GM12891 (cell line): ENCODE results near the gene STXBP4.

Source experiments
- DNase-seq: peaks from one replicate; pipeline ENCODE4 v3.0.0; 2011; ENCODE audit warnings: low spot score; ENCODE audit not compliant: insufficient read length
- FAIRE-seq: peaks from 2 replicates; lab custom pipeline; 2011; peaks lifted over from hg19 to GRCh38; lab: Jason Lieb, UNC
- PAX5 ChIP-seq: IDR thresholded peaks from 2 replicates; pipeline ENCODE4 v1.6.1; 2011; ENCODE audit warnings: low read length, moderate library complexity, mild to moderate bottlenecking; ENCODE audit not compliant: insufficient read depth, severe bottlenecking
- POLR2A ChIP-seq: IDR thresholded peaks from 2 replicates; pipeline ENCODE4 v1.6.1; 2011; ENCODE audit warnings: low read depth, low read length, control low read depth
- POLR2AphosphoS5 ChIP-seq: IDR thresholded peaks from 2 replicates; pipeline ENCODE4 v1.6.1; 2011; ENCODE audit warnings: low read depth, low read length, control low read depth
- POU2F2 ChIP-seq: IDR thresholded peaks from 2 replicates; pipeline ENCODE4 v1.6.1; 2011; ENCODE audit warnings: low read depth, mild to moderate bottlenecking, control low read depth, low read length, moderate library complexity
- SPI1 ChIP-seq: IDR thresholded peaks from 2 replicates; pipeline ENCODE4 v1.6.1; 2011; ENCODE audit warnings: low read depth, low read length, control low read depth
- TAF1 ChIP-seq: IDR thresholded peaks from 2 replicates; pipeline ENCODE4 v1.6.1; 2011; ENCODE audit warnings: low read depth, low read length, control low read depth

STXBP4 gene

DNA sequence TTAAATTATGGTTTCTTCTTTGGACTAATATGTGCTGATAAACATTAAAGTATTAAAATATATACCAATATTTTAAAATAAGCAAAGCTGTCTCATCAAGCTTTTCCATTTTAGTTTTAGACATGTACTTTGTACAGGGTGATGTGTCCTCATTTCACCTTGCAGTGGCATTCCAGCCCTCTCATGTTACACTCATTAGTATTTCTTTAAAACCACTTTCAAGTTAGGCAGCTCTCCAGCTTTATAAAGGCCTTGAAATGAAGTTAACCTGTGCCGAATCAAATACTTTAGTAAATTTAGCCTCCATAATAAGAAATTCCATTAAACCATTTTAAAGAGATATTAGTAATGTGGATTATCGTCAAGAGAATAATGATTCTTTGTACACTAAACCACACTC is 188.6 kb downstream of the STXBP4 start:
- no peak for TF ChIP-seq POLR2A
- no peak for TF ChIP-seq TAF1
- TF ChIP-seq POU2F2, result no peak
- TF ChIP-seq POLR2AphosphoS5, result no peak
- FAIRE-seq (no peak), DNase-seq (no peak)

DNA sequence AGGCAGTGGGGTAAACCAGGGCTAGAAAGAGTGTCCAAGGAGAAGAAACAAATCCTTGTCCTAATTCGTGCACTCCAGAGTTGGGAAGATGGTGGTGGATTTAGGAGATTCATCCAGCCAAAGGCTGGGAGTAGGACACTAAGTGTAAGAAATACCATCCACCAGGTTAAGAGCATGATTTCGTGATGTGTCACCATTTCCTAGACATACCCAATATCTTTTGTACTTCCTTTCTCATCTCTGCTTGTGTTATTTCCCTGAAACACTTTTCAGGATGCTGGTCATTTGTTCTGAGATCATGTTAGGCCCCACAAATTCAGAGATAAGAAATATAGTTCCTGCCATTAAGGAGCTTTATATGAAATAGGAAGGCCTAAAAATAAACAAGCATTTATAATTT is 189.9 kb downstream of the STXBP4 start:
- no peak for TF ChIP-seq POU2F2
- no peak for TF ChIP-seq POLR2A
- TF ChIP-seq POLR2AphosphoS5, result no peak
- no peak for TF ChIP-seq TAF1
- no peak for TF ChIP-seq PAX5
- no peak for TF ChIP-seq SPI1
- FAIRE-seq (no peak), DNase-seq (no peak)

DNA sequence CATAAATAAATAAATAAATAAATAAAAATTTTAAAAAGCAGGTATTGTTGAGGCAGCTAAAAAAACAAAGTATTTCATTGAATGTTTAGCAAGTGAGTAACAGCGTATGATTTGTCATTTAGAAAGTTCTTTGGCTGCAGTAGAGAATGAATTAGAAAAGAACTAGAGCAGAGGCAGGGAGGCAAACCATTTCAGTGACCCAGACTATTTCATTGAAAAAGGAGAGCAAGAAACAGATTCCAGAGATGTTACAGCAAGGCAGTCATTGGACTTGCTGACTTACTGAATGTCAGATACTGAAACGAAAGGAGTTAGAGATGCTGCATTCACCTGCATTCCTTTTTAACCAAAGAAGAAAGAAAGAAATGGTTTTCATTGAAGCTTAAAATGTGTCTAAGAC is 190.7 kb downstream of the STXBP4 start:
- TF ChIP-seq TAF1 (no peak), PAX5 (no peak), POLR2AphosphoS5 (no peak)
- FAIRE-seq (no peak), DNase-seq (no peak)

DNA sequence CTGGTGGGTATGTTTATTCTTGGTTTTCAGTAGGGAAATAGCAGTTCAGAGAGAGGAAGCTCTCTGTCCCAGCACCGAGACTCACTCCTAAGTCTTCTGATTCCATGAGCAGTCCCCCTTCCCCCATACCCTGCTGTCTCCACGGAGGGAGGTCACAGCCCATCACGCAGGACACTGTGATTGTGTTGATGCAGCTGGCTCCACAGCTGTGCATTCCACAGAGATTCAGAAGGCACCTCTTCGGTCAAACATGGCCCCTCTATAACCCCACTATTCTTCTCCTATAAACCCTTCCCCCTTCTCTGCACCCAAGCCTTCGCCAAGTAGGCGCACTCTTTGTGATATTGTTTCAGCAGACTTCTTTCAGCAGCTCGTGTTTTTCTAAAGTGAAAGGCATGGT is 191.9 kb downstream of the STXBP4 start:
- DNase-seq (no peak), FAIRE-seq (no peak)
- TF ChIP-seq TAF1 (no peak), SPI1 (no peak), POLR2AphosphoS5 (no peak), POLR2A (no peak), PAX5 (no peak), POU2F2 (no peak)

DNA sequence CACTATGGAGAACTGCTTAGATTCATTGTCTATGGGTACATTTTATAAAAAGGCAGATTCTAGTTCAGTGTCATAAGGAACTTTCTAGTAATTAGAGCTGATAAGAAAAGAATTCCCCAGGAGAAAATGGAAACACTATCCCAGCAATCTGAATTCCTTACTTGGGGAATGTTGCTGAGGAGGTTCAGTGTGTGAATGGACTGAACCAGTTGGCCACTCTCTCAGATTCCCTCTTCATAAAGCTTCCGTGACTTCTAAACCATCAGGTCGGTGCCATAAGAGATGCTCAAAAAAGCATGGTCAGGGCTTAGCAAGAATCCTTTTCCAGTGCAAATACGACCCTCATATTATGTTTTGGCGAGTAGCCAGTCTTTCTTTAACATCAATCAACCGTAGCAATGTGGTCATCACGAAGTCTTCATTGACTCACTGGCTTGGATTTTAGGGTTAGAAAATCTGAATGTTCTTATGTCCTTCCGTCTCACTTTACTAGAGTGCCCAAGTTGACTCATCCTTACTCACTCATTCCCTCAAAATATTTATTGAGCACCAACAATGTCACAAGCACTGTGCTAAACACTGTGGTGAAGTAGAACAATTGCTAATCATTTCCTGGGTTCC is 193.5 kb downstream of the STXBP4 start:
- no peak for TF ChIP-seq TAF1
- no peak for TF ChIP-seq POLR2A
- no peak for TF ChIP-seq PAX5
- no peak for TF ChIP-seq POU2F2
- no peak for TF ChIP-seq SPI1
- no peak for TF ChIP-seq POLR2AphosphoS5
- FAIRE-seq (no peak), DNase-seq (no peak)

DNA sequence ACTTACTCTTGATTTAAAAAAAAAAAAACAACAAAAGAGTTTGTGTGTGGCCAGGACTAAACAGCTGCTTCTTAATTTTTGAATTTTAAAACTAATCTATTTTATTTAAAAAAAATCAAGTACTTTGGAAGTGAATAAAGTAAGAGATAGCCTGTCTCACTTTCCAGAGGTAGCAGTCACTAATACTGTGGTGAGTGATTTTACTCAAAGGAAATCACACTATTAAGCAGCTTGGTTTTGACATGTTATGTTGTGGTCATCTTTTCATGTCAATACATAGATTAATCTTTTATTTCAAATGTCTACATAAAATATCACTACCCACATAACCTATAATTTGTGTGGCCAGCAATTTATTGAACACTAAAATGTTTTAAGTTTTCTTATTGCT is 194.0 kb downstream of the STXBP4 start:
- TF ChIP-seq SPI1 (no peak), POLR2A (no peak), POU2F2 (no peak), POLR2AphosphoS5 (no peak), TAF1 (no peak), PAX5 (no peak)
- no peak for FAIRE-seq
- DNase-seq, result no peak

DNA sequence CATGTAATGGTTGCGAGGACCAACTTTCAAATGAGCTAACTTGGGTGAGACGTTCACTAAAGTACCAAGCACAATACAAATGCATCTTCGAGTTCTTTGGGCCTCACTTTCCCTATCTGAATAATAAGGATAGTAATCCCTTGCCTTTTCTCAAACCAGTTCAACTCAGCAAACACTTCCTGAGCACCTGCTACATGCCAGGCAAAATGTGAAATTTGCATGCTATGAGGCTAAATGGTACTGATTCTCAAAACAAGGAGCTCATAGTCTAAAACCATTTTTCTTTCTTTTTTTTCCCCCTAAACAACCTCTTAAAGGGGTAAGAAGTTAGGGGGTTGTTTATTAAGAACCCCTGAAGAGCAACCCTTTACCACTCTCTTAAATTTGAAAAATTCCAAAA is 194.8 kb downstream of the STXBP4 start:
- FAIRE-seq (peak; percentile 48), DNase-seq (no peak)
- TF ChIP-seq POLR2A, result no peak
- TF ChIP-seq TAF1, result no peak
- no peak for TF ChIP-seq POU2F2
- TF ChIP-seq PAX5, result no peak
- TF ChIP-seq SPI1, result no peak
- no peak for TF ChIP-seq POLR2AphosphoS5

DNA sequence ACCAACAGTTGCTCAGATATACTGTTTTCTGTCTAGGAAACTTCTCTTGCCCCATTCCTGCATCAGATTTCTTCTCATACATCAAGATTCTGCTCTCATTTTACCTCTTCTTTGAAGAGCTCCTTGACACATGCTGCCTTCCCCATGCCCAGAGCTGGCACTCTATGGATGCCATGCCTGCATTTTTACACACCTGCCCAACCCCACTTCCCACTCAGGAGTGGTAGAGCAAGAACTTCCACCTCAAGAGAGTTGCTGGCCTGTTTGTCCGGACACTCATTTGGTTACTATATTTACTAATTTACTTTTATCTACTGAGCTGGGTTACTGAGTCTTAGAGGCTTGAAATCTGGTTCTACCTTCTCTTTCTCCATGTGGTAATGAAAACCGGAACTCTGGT is 197.9 kb downstream of the STXBP4 start:
- no peak for TF ChIP-seq POLR2A
- TF ChIP-seq POU2F2, result no peak
- TF ChIP-seq POLR2AphosphoS5, result no peak
- no peak for TF ChIP-seq PAX5
- TF ChIP-seq SPI1, result no peak
- no peak for TF ChIP-seq TAF1
- no peak for DNase-seq
- FAIRE-seq, result no peak

DNA sequence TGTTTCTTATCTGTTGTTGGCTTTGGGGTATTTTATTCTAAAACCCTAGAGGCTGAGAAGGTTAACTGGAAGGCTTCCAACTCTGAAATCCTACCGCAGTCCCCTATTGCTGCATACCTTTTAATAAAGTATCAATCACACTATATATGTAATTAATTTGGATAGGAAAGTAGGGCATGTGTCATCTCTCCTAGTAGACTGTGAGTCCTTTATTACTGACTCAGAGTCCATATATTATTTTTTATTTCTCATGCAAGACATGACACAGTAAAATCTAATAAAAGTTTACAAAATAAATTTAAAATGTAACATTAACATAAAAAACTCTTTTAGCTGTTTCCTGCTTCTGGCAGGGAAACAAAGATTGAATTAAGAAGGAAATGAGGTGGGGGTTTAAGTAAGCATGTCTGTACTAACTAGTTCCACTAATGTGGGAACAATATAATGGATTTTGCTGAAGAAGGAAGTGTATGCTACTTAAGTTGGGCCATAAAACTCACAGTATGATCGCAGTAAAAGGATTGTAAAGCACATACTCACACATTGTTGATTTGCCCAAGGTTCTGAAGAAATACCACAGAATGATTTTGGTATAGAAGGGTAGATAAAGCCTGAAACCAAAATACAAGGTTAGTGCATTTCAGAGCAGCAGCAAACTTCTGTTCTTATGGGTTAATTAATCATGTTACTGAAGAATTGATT is 198.6 kb downstream of the STXBP4 start:
- DNase-seq, result no peak
- TF ChIP-seq POU2F2 (no peak), POLR2A (no peak), POLR2AphosphoS5 (no peak), SPI1 (no peak), TAF1 (no peak), PAX5 (no peak)
- FAIRE-seq, result peak; percentile 78
